Activated B cell treated with CpG ODN at 0.5 μM for 24 hours (primary cell): ENCODE results near the gene EPB41L1. TPM values are rescaled to one million over a fixed set of nuclear protein-coding genes. Genes with fewer than 3 reads are reported as not detected.

ENCODE experiments used
- ATAC-seq: fragments of 200-7000 bp; cut with Tn5 transposase; one replicate; pipeline ENCODE4 v1.10.0; 2021; ENCODE audit warnings: low read depth, mild to moderate bottlenecking, moderate library complexity
- CTCF ChIA-PET: fragments of 350-600 bp; sonication (Branson Sonifier 250); formaldehyde crosslinking; loops from one replicate; lab custom pipeline; 2021; ENCODE audit warnings: antibody characterized with exemption; lab: Charles Lee
- POLR2A ChIA-PET: fragments of 350-600 bp; sonication (Branson Sonifier 250); formaldehyde crosslinking; loops from one replicate; lab custom pipeline; 2021; ENCODE audit warnings: antibody characterized with exemption; lab: Charles Lee
- DNase-seq: peaks from one replicate; pipeline ENCODE4 v3.0.0; 2022
- H3K27ac Mint-ChIP-seq: one replicate; pipeline ENCODE4 v1.8.0; 2020; ENCODE audit warnings: mixed read lengths
- H3K27me3 Mint-ChIP-seq: one replicate; pipeline ENCODE4 v1.8.0; 2021; ENCODE audit warnings: mixed read lengths
- H3K36me3 Mint-ChIP-seq: one replicate; pipeline ENCODE4 v1.8.0; 2021; ENCODE audit warnings: low read depth, mixed read lengths
- H3K4me1 Mint-ChIP-seq: one replicate; pipeline ENCODE4 v1.8.0; 2021; ENCODE audit warnings: mixed read lengths
- H3K4me3 Mint-ChIP-seq: one replicate; pipeline ENCODE4 v1.8.0; 2020; ENCODE audit warnings: mild to moderate bottlenecking, mixed read lengths
- H3K9me3 Mint-ChIP-seq: one replicate; pipeline ENCODE4 v1.8.0; 2020; ENCODE audit warnings: mixed read lengths
- intact Hi-C: fragments of 100-400 bp; cut with micrococcal nuclease; formaldehyde crosslinking; loops from one replicate; pipeline ENCODE4 v1.15.1; 2024
- total RNA-seq: library from RNA; stranded (reverse); gene quantifications from 2 replicates; pipeline ENCODE4 v1.2.3, GENCODE V29; 2022
- TF ChIP-seq, protein P1 (sequence below): fragments of 200-600 bp; IDR thresholded peaks from one replicate; pipeline ENCODE4 v1.8.0; 2022; ENCODE audit warnings: antibody characterized with exemption, mild to moderate bottlenecking

The EPB41L1 gene
- total RNA-seq, 1 donor from 2014 or later, result 0.64 TPM

DNA sequence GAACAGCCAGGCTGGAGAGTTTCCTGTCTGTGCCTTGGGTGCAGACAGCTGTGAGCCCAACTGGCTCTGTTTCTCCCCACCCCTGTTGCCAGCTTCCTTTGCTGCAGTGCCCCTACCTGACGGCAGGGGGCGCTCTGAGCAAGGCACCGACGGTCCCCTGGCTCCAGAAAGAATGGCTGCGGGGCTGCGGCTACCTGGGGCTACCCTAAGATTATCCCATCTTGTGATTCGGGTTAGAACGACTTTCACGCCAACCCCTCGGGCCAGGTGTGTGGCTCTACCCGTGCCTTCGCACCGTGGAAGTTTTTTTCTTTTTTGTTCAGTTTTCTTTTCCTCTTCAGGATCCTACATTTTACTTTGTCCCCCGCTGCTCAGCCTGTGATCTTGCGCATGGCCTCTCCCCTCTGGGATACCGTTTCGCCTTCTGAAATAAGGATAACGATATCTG is 48.4 kb downstream of the EPB41L1 start:
- TF ChIP-seq, protein P1, sequence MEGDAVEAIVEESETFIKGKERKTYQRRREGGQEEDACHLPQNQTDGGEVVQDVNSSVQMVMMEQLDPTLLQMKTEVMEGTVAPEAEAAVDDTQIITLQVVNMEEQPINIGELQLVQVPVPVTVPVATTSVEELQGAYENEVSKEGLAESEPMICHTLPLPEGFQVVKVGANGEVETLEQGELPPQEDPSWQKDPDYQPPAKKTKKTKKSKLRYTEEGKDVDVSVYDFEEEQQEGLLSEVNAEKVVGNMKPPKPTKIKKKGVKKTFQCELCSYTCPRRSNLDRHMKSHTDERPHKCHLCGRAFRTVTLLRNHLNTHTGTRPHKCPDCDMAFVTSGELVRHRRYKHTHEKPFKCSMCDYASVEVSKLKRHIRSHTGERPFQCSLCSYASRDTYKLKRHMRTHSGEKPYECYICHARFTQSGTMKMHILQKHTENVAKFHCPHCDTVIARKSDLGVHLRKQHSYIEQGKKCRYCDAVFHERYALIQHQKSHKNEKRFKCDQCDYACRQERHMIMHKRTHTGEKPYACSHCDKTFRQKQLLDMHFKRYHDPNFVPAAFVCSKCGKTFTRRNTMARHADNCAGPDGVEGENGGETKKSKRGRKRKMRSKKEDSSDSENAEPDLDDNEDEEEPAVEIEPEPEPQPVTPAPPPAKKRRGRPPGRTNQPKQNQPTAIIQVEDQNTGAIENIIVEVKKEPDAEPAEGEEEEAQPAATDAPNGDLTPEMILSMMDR, result peak; percentile 82
- Mint-ChIP-seq H3K4me3 (peak overlapping the region; percentile 70), H3K27ac (no peak overlapping the region), H3K4me1 (peaks cover 8% of the 10 kb centered on the region), H3K9me3 (no peaks in the 10 kb centered on the region), H3K27me3 (peaks cover 4% of the 10 kb centered on the region), H3K36me3 (no peaks in the 10 kb centered on the region)
- POLR2A ChIA-PET, result interaction anchor here (0.7 to 0.9 kb wide), 3 partner anchors 658 to 1722 kb away, joined by 3 to 7 read pairs (median 5); no protein-coding TSS in a partner anchor
- intact Hi-C loops, result loop anchor here (1.0 to 2.0 kb wide), 5 partner anchors 34 to 716 kb away; partner anchors contain the start of gene AAR2
- ATAC-seq, result peak; percentile 71
- DNase-seq, result peak; percentile 71
- CTCF ChIA-PET, result interaction anchor here (0.7 to 2.6 kb wide), 18 partner anchors 9 to 686 kb away, joined by 3 to 14 read pairs (median 5); partner anchors contain the start of gene RAB5IF

DNA sequence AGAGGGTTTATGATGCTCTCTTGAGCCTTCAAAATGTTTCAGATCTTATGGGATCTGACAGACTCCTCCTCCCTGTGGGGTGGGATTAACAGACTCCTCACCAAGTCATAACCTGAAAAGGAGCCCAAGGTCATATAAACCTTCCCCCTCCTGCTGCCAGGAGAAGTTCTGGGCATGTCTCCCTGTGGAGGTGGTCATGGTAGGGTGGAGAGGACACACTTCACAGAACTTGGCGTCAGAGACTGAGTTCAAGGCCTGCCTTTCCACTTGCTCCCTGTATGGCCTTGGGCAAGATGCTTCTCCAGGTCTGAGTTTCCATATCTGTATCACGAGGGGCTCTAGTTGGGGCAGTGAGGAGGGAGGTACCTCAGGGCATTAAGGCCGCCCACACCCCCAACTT is 49.3 kb downstream of the EPB41L1 start:
- DNase-seq (no peak), ATAC-seq (no peak)
- TF ChIP-seq, protein P1, result no peak
- no peak overlapping the region for H3K27ac Mint-ChIP-seq
- no peaks in the 10 kb centered on the region for H3K9me3 Mint-ChIP-seq
- no peak overlapping the region for H3K4me3 Mint-ChIP-seq
- intact Hi-C loops, result loop anchor here (2.0 kb wide), 3 partner anchors 33 to 715 kb away; partner anchors contain the start of gene AAR2
- H3K27me3 Mint-ChIP-seq, result peaks cover 4% of the 10 kb centered on the region
- no peaks in the 10 kb centered on the region for H3K36me3 Mint-ChIP-seq
- POLR2A ChIA-PET, result no interaction called here
- CTCF ChIA-PET, result interaction anchor here (1.4 to 2.6 kb wide), 4 partner anchors 11 to 683 kb away, joined by 3 to 12 read pairs (median 8); partner anchors contain the start of gene RAB5IF
- H3K4me1 Mint-ChIP-seq, result peaks cover 8% of the 10 kb centered on the region

DNA sequence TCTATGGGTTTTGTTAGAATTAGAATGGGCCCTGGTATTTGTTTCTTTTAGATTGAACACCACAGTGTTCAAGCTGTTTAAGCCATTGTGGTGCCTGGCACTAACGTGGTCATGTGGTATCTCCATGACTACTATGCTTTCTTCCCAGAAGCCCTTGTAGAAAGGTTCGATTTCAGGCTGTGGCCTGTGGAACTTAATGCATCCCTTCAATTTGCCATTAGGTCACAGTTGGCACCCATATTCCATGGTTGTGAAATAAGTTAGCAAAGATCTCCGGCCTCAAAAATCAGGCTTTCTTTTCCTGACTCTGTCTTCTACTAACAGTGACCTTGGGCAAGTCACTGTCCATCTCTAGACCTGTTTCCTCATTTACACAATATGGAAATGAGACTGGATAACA is 50.5 kb downstream of the EPB41L1 start:
- DNase-seq (no peak), ATAC-seq (no peak)
- intact Hi-C loops, result no loop called here
- Mint-ChIP-seq H3K4me3 (no peak overlapping the region), H3K27ac (no peak overlapping the region), H3K4me1 (peaks cover 5% of the 10 kb centered on the region), H3K36me3 (no peaks in the 10 kb centered on the region), H3K27me3 (peaks cover 4% of the 10 kb centered on the region), H3K9me3 (no peaks in the 10 kb centered on the region)
- POLR2A ChIA-PET, result no interaction called here
- CTCF ChIA-PET, result no interaction called here
- TF ChIP-seq, protein P1, result no peak

DNA sequence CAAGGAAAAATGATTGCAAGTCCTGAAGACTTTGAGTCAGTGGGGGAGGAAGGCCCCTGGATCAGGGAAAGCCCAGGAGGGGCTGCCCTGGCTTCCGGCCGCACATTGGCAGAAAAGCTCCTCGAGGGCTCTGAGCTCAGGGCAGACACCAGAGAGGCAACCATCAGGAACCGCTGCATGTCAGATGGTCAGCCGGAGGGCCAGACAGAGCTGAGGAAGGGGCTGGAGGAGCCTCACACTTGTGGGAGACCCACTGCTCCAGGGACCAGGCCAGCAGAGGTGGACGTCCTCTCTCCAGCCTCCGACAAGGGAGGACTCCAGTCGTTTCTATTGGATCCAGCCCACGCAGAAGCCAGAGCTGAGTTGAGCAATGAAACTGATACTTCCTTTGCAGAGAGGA is 51.5 kb downstream of the EPB41L1 start:
- DNase-seq (no peak), ATAC-seq (no peak)
- TF ChIP-seq, protein P1, result no peak
- CTCF ChIA-PET, result no interaction called here
- H3K36me3 Mint-ChIP-seq, result no peaks in the 10 kb centered on the region
- intact Hi-C loops, result no loop called here
- POLR2A ChIA-PET, result no interaction called here
- no peaks in the 10 kb centered on the region for H3K9me3 Mint-ChIP-seq
- H3K27me3 Mint-ChIP-seq, result peaks cover 4% of the 10 kb centered on the region
- peaks cover 4% of the 10 kb centered on the region for H3K4me1 Mint-ChIP-seq
- no peak overlapping the region for H3K27ac Mint-ChIP-seq
- no peak overlapping the region for H3K4me3 Mint-ChIP-seq

DNA sequence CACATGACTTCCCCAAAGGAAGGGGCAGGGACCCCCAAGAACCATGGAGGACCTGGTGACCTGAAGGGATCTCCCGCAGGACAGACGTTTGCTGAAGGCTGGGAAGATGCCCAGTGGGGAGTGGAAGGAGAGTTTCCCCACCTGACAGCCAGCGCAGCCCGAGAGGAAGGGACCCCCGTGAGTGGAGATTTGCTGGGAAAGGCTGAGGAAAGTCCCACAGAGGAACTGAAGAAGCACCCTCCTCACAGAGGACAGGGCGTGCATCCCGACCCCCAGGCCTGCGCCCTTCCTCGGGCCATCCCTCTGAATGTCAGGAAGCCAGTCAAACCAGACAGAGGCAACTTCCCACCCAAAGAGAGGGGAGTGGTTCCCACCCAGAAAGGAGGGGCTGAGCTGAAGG is 52.1 kb downstream of the EPB41L1 start:
- ATAC-seq, result no peak
- H3K27me3 Mint-ChIP-seq, result peaks cover 4% of the 10 kb centered on the region
- ChIA-PET CTCF (no interaction called here), POLR2A (no interaction called here)
- H3K4me3 Mint-ChIP-seq, result no peak overlapping the region
- H3K36me3 Mint-ChIP-seq, result no peaks in the 10 kb centered on the region
- H3K27ac Mint-ChIP-seq, result no peak overlapping the region
- no peaks in the 10 kb centered on the region for H3K9me3 Mint-ChIP-seq
- H3K4me1 Mint-ChIP-seq, result peaks cover 4% of the 10 kb centered on the region
- TF ChIP-seq, protein P1, result no peak
- no peak for DNase-seq
- intact Hi-C loops, result no loop called here
